ENCODE results near the gene ZAR1. TPM values are rescaled to one million over a fixed set of nuclear protein-coding genes. Genes with fewer than 3 reads are reported as not detected.

The ZAR1 gene
- total and polyA plus RNA-seq, 2 donors (not counting 1 experiment from before 2014, with no cell fraction given): not detected

DNA sequence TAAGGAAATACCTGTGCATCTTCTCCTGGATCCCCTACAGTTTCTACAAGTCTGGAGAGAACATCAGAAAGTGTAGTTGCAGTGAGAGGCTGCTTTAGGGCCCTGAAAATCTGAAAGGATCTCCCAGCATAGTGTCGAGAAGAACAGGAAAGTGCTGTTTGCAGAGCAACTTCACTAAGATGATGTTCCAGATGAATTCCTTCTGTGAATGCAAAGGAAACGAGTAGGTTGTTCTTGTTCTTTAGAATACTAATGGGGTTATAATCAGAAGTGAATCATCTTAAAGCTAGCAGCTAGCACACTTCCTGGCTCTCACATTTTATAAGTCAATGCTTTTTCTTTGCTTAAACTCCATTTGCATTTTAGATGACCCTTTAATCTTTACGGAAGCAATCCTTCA is 53.7 kb downstream of the ZAR1 start:
- Histone ChIP-seq H2AFZ (ENCODE audit: insufficient read depth, low read depth, low read length, poor library complexity, severe bottlenecking) (no peak overlapping the region), H3K27ac (ENCODE audit: low read length in 2 of 2) (no peak overlapping the region), H3K36me3 (replicated peaks in 1 of 2; ENCODE audit: control extremely low read depth in 1 of 2, control insufficient read depth in 1 of 2, extremely low read depth in 1 of 2, insufficient read depth in 2 of 2, low read length in 1 of 2) (peaks cover 4 to 80% of the 10 kb centered on the region in 2 experiments), H3K4me1 (ENCODE audit: control insufficient read depth in 2 of 2, insufficient read depth in 2 of 2, low read length in 2 of 2) (no peaks in the 10 kb centered on the region), H3K4me2 (replicated peaks; ENCODE audit: low read depth, low read length, poor library complexity, severe bottlenecking) (no peak overlapping the region), H3K9me3 (ENCODE audit: control extremely low read depth in 1 of 3, control insufficient read depth in 2 of 3, insufficient read depth in 1 of 3, low read length in 2 of 3) (no peaks in the 10 kb centered on the region), H3K9ac (ENCODE audit: low read length) (no peak overlapping the region), H3K79me2 (ENCODE audit: control insufficient read depth, insufficient read depth, low read length) (no peaks in the 10 kb centered on the region), H3K4me3 (ENCODE audit: control extremely low read depth in 1 of 5, extremely low read depth in 1 of 5, insufficient read depth in 1 of 5, low read depth in 2 of 5, low read length in 4 of 5) (no peak overlapping the region), H3K27me3 (replicated peaks in 1 of 4; ENCODE audit: control extremely low read depth in 1 of 4, control insufficient read depth in 3 of 4, insufficient read depth in 4 of 4, low read length in 3 of 4) (no peaks in the 10 kb centered on the region), H4K20me1 (ENCODE audit: control insufficient read depth, insufficient read depth, low read length, poor library complexity, severe bottlenecking) (no peaks in the 10 kb centered on the region)
- no peak for TF ChIP-seq EZH2 (IDR thresholded peaks at IDR 0.05; ENCODE audit: borderline replicate concordance, insufficient read depth, low read depth, low read length, poor library complexity, severe bottlenecking)
- TF ChIP-seq, protein P1, sequence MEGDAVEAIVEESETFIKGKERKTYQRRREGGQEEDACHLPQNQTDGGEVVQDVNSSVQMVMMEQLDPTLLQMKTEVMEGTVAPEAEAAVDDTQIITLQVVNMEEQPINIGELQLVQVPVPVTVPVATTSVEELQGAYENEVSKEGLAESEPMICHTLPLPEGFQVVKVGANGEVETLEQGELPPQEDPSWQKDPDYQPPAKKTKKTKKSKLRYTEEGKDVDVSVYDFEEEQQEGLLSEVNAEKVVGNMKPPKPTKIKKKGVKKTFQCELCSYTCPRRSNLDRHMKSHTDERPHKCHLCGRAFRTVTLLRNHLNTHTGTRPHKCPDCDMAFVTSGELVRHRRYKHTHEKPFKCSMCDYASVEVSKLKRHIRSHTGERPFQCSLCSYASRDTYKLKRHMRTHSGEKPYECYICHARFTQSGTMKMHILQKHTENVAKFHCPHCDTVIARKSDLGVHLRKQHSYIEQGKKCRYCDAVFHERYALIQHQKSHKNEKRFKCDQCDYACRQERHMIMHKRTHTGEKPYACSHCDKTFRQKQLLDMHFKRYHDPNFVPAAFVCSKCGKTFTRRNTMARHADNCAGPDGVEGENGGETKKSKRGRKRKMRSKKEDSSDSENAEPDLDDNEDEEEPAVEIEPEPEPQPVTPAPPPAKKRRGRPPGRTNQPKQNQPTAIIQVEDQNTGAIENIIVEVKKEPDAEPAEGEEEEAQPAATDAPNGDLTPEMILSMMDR (IDR thresholded peaks at IDR 0.05): no peak
- H3K4me3 Mint-ChIP-seq: no peak overlapping the region
- 86% methylated on average over 2 of the region's 3 CpGs for WGBS (ENCODE audit: insufficient coverage)
- CTCF ChIA-PET: no interaction called here
- POLR2A ChIA-PET: no interaction called here
- no peak overlapping the region for H3K27ac Mint-ChIP-seq
- H3K27me3 Mint-ChIP-seq: no peaks in the 10 kb centered on the region
- no peaks in the 10 kb centered on the region for H3K9me3 Mint-ChIP-seq (ENCODE audit: insufficient read depth)
- H3K4me1 Mint-ChIP-seq: no peaks in the 10 kb centered on the region
- intact Hi-C loops (cut with micrococcal nuclease): no loop called here
- no peak for DNase-seq
- no peak for ATAC-seq (ENCODE audit: low read depth)

Other genes with a start within 250 kb of the ZAR1 start
- gene TEC, start 220.4 kb upstream of the ZAR1 start, total RNA-seq: 8.3 and 11.7 TPM in 2 replicates
- 2.0 and 2.7 TPM in 2 replicates for gene TEC, start 220.4 kb upstream of the ZAR1 start, polyA plus RNA-seq
- 69.1 and 69.2 TPM in 2 replicates for gene SLAIN2, start 148.7 kb upstream of the ZAR1 start, total RNA-seq
- gene SLAIN2, start 148.7 kb upstream of the ZAR1 start, polyA plus RNA-seq: 11.6 and 19.7 TPM in 2 replicates
- 0.25 and 0.49 TPM in 2 replicates for gene SLC10A4, start 6.9 kb upstream of the ZAR1 start, total RNA-seq
- gene SLC10A4, start 6.9 kb upstream of the ZAR1 start, polyA plus RNA-seq: 0.07 and 0.14 TPM in 2 replicates

Measured in B cell (primary cell).